ENCODE results near the gene FAM186B.

- no peak for TF ChIP-seq POLR2A (IDR thresholded peaks at IDR 0.05)
- no peak for TF ChIP-seq CTCF (IDR thresholded peaks at IDR 0.05)
These were observed 58.2 kb downstream of the FAM186B start for GRCh38 chr12:49547090-49547690.
